GM04504 (cell line): ENCODE results near the gene ARHGAP11A.

Experiments
- DNase-seq: peaks from one replicate; pipeline ENCODE4 v3.0.0-alpha.2; 2012; ENCODE audit warnings: low read depth

The ARHGAP11A gene

GRCh38 chr15:32688151-32688639 is 72.9 kb downstream of the ARHGAP11A start:
- DNase-seq, result no peak
